HepG2 (cell line): ENCODE data around the gene SETD1A. TPM values are rescaled to one million over a fixed set of nuclear protein-coding genes. Genes with fewer than 3 reads are reported as not detected.

ENCODE experiments used
- AGO1 ChIP-seq: fragments of 200-400 bp; formaldehyde crosslinking; IDR thresholded peaks from 2 replicates; pipeline ENCODE4 v1.6.1; 2017; ENCODE audit warnings: mild to moderate bottlenecking, low read depth, low read length, moderate library complexity; ENCODE audit not compliant: poor library complexity, severe bottlenecking
- EHMT2 ChIP-seq: fragments of 200-600 bp; sonication (generic); IDR thresholded peaks from 2 replicates; pipeline ENCODE4 v1.7.0; 2017; ENCODE audit warnings: antibody characterized with exemption, low read depth, low read length, borderline replicate concordance
- ELF4 ChIP-seq: sonication (generic); formaldehyde crosslinking; IDR thresholded peaks from 2 replicates; pipeline ENCODE4 v1.5.0; 2020; ENCODE audit warnings: missing genetic modification reagents, mild to moderate bottlenecking, moderate library complexity, borderline replicate concordance
- HMG20A ChIP-seq: IDR thresholded peaks from 2 replicates; pipeline ENCODE4 v1.6.1; 2016; ENCODE audit warnings: borderline replicate concordance
- HMGA1 ChIP-seq: sonication (generic); formaldehyde crosslinking; conservative IDR thresholded peaks from 2 replicates; pipeline ENCODE4 v1.4.0; 2020; ENCODE audit warnings: missing genetic modification reagents
- ISX ChIP-seq: sonication (generic); formaldehyde crosslinking; conservative IDR thresholded peaks from 2 replicates; pipeline ENCODE4 v1.5.0; 2020; ENCODE audit warnings: missing genetic modification reagents
- MZF1 ChIP-seq: sonication (generic); formaldehyde crosslinking; IDR thresholded peaks from 2 replicates; pipeline ENCODE4 v1.8.1; 2023; ENCODE audit warnings: mild to moderate bottlenecking, missing genetic modification reagents, borderline replicate concordance
- RBM22 ChIP-seq: fragments of 200-400 bp; formaldehyde crosslinking; optimal IDR thresholded peaks from 2 replicates; pipeline ENCODE3; 2017; ENCODE audit warnings: mild to moderate bottlenecking, low read length, moderate library complexity
- SAP130 ChIP-seq: IDR thresholded peaks from 2 replicates; pipeline ENCODE4 v1.6.1; 2016; ENCODE audit warnings: low read depth
- YEATS4 ChIP-seq: sonication (generic); formaldehyde crosslinking; IDR thresholded peaks from 2 replicates; pipeline ENCODE4 v1.4.0; 2020; ENCODE audit warnings: missing genetic modification reagents, borderline replicate concordance
- ZNF260 ChIP-seq: sonication (generic); formaldehyde crosslinking; IDR thresholded peaks from 2 replicates; pipeline ENCODE4 v1.4.0; 2020; ENCODE audit warnings: missing genetic modification reagents, low read depth, mild to moderate bottlenecking, borderline replicate concordance
- ZNF333 ChIP-seq: sonication (generic); formaldehyde crosslinking; IDR thresholded peaks from 2 replicates; pipeline ENCODE4 v1.4.0; 2020; ENCODE audit warnings: mild to moderate bottlenecking, missing genetic modification reagents, borderline replicate concordance
- ZNF577 ChIP-seq: sonication (generic); formaldehyde crosslinking; IDR thresholded peaks from 2 replicates; pipeline ENCODE4 v1.4.0; 2020; ENCODE audit warnings: mild to moderate bottlenecking, low read depth, missing genetic modification reagents, borderline replicate concordance
- ZSCAN20 ChIP-seq: sonication (generic); formaldehyde crosslinking; IDR thresholded peaks from 2 replicates; pipeline ENCODE4 v1.4.0; 2020; ENCODE audit warnings: missing genetic modification reagents, mild to moderate bottlenecking, borderline replicate concordance
- polyA plus RNA-seq, 8 experiments: library from polyadenylated mRNA; depleted of rRNA in 3 of 8; stranded (reverse) in 7 of 8; unstranded in 1 of 8; fragments of >200 nt; fragmentation: Illumina TruSeq in 4 of 8; extraction: Trizol in 4 of 8; gene quantifications; 2 replicates each; pipeline versions ENCODE4 v1.2.1 to v1.2.3, GENCODE V29; 2011 to 2016; ENCODE audit warnings: low read depth in 4 of 8, missing spikeins in 1 of 8, mixed read lengths in 1 of 8; ENCODE audit not compliant: insufficient read depth in 1 of 8
- total RNA-seq, 5 experiments: library from RNA; depleted of rRNA; stranded (reverse); fragments of >200 nt; fragmentation: Illumina TruSeq; extraction: Trizol; gene quantifications; 2 replicates each; pipeline ENCODE4 v1.2.3, GENCODE V29; 2016; ENCODE audit warnings: low read depth in 1 of 5
- TF ChIP-seq, protein P1 (sequence below): sonication (generic); formaldehyde crosslinking; conservative IDR thresholded peaks from 2 replicates; pipeline ENCODE4 v1.4.0; 2020; ENCODE audit warnings: missing genetic modification reagents
- TF ChIP-seq, protein P2 (sequence below): sonication (generic); formaldehyde crosslinking; IDR thresholded peaks from one replicate; pipeline ENCODE4 v1.5.1; 2020; ENCODE audit warnings: mild to moderate bottlenecking, missing genetic modification reagents; ENCODE audit errors: not compliant biosample characterization

Gene SETD1A
- total and polyA plus RNA-seq, 2 of the 13 experiments (the other 11 are each of a cell fraction or from before 2014, with no cell fraction given), result 3.8 to 5.6 TPM

DNA sequence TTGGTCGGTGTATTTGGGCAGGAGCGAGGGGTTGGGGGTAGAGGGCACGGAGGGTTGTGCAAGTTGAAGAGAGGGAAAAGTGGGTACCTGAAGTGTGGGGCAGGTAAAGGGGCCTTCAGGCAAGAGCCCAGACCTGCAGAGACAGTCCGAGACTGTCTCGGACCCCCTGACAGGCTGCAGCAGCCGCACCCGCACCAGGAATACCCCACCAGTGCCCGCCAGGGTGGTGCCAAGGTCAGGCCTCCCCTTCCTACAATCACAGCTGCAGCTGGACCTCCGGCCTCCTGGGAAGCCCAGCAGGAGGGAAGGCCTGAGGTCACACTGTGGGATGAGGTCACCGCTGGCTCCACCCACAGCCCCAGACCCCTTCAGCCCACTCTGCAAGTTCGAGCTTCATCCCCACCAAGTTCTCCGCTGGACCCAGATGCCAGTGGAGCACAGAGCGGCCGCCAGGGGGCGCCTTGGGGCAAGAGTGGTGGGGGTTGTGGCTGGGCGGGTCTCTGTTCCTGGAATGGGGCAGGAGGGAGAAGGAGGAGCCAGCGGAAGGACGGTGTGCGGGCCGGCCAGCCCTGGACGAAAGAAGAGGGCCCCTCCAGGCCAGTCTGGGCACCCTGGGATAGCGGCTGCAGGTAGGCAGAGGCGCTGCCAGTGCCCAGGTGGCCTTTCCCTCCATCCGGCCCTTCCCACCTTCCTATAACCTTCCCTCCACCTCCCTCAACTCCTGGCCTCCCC, 27.3 kb downstream of the SETD1A start, which contains the start of gene HSD3B7 (continued):
- TF ChIP-seq, protein P1, sequence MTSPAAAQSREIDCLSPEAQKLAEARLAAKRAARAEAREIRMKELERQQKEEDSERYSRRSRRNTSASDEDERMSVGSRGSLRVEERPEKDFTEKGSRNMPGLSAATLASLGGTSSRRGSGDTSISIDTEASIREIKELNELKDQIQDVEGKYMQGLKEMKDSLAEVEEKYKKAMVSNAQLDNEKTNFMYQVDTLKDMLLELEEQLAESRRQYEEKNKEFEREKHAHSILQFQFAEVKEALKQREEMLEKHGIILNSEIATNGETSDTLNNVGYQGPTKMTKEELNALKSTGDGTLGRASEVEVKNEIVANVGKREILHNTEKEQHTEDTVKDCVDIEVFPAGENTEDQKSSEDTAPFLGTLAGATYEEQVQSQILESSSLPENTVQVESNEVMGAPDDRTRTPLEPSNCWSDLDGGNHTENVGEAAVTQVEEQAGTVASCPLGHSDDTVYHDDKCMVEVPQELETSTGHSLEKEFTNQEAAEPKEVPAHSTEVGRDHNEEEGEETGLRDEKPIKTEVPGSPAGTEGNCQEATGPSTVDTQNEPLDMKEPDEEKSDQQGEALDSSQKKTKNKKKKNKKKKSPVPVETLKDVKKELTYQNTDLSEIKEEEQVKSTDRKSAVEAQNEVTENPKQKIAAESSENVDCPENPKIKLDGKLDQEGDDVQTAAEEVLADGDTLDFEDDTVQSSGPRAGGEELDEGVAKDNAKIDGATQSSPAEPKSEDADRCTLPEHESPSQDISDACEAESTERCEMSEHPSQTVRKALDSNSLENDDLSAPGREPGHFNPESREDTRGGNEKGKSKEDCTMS (CRISPR knock-in tag), result no peak
- TF ChIP-seq ZSCAN20 (no peak), SAP130 (0 out of 2 replicates have a peak, but pooled peaks have one; percentile 55), HMG20A (no peak), HMGA1 (CRISPR knock-in tag) (no peak), ELF4 (CRISPR knock-in tag) (peak; percentile 61; the same call in 1 of the 2 replicates), ZNF260 (CRISPR knock-in tag) (no peak; the same call in 1 of the 2 replicates), AGO1 (peak; percentile 87), ZNF333 (peak; percentile 64; the same call in 1 of the 2 replicates), RBM22 (peak; percentile 80), ISX (CRISPR knock-in tag) (no peak), EHMT2 (no peak), ZNF577 (CRISPR knock-in tag) (no peak), MZF1 (CRISPR knock-in tag) (no peak), YEATS4 (CRISPR knock-in tag) (no peak; the same call in 1 of the 2 replicates)
- TF ChIP-seq, protein P2, sequence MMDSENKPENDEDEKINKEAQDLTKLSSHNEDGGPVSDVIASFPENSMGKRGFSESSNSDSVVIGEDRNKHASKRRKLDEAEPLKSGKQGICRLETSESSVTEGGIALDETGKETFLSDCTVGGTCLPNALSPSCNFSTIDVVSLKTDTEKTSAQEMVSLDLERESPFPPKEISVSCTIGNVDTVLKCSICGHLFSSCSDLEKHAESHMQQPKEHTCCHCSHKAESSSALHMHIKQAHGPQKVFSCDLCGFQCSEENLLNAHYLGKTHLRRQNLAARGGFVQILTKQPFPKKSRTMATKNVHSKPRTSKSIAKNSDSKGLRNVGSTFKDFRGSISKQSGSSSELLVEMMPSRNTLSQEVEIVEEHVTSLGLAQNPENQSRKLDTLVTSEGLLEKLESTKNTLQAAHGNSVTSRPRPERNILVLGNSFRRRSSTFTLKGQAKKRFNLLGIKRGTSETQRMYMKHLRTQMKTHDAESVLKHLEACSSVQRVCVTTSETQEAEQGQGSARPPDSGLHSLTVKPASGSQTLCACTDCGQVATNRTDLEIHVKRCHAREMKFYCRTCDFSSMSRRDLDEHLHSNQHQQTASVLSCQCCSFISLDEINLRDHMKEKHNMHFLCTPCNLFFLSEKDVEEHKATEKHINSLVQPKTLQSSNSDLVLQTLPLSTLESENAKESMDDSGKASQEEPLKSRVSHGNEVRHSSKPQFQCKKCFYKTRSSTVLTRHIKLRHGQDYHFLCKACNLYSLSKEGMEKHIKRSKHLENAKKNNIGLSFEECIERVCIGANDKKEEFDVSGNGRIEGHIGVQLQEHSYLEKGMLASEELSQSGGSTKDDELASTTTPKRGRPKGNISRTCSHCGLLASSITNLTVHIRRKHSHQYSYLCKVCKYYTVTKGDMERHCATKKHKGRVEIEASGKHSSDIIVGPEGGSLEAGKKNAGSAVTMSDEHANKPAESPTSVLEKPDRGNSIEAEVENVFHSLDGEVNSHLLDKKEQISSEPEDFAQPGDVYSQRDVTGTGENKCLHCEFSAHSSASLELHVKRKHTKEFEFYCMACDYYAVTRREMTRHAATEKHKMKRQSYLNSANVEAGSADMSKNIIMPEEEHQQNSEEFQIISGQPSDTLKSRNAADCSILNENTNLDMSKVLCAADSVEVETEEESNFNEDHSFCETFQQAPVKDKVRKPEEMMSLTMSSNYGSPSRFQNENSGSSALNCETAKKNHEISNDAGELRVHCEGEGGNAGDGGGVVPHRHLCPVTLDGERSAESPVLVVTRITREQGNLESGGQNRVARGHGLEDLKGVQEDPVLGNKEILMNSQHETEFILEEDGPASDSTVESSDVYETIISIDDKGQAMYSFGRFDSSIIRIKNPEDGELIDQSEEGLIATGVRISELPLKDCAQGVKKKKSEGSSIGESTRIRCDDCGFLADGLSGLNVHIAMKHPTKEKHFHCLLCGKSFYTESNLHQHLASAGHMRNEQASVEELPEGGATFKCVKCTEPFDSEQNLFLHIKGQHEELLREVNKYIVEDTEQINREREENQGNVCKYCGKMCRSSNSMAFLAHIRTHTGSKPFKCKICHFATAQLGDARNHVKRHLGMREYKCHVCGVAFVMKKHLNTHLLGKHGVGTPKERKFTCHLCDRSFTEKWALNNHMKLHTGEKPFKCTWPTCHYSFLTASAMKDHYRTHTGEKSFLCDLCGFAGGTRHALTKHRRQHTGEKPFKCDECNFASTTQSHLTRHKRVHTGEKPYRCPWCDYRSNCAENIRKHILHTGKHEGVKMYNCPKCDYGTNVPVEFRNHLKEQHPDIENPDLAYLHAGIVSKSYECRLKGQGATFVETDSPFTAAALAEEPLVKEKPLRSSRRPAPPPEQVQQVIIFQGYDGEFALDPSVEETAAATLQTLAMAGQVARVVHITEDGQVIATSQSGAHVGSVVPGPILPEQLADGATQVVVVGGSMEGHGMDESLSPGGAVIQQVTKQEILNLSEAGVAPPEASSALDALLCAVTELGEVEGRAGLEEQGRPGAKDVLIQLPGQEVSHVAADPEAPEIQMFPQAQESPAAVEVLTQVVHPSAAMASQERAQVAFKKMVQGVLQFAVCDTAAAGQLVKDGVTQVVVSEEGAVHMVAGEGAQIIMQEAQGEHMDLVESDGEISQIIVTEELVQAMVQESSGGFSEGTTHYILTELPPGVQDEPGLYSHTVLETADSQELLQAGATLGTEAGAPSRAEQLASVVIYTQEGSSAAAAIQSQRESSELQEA (CRISPR knock-in tag), result peak; percentile 45
